Right ventricle myocardium inferior (tissue), 1 donor: ENCODE data around the gene XNDC1N. TPM values are rescaled to one million over a fixed set of nuclear protein-coding genes. Genes with fewer than 3 reads are reported as not detected.
A peak's percentile ranks its signal among the peaks of the same experiment; 100 is the strongest.

Experiments
- ATAC-seq: fragments of 200-7000 bp; cut with Tn5 transposase; one replicate; pipeline ENCODE4 v1.9.1; 2020; ENCODE audit warnings: mild to moderate bottlenecking, moderate library complexity
- DNase-seq: peaks from one replicate; pipeline ENCODE4 v3.0.0; 2021; ENCODE audit errors: missing footprints
- intact Hi-C: fragments of 100-400 bp; cut with DNase I; formaldehyde crosslinking; loops from one replicate; pipeline ENCODE4 v1.11.0; 2022
- long read RNA-seq: library from polyadenylated mRNA; unstranded; transcript quantifications from one replicate; pipeline ENCODE4 v2.0.0, GENCODE V29; 2021
- total RNA-seq: library from RNA; stranded (reverse); fragmentation: NEBNext Ultra II Directional; extraction: Animal tissue kit (Norgen Biotek cat#: 25700); gene quantifications from one replicate; pipeline ENCODE4 v1.2.1, GENCODE V29; 2021
- donor health status: DM: no; HTN: yes; CAD: no; lungs with severe emphysema.

The XNDC1N gene
- total RNA-seq = 3.2 TPM
- long read RNA-seq, partial matches to known transcripts = 0 of 1 reads
- long read RNA-seq, other reads (novel, unspliced or antisense) = 1 of 1 reads

DNA sequence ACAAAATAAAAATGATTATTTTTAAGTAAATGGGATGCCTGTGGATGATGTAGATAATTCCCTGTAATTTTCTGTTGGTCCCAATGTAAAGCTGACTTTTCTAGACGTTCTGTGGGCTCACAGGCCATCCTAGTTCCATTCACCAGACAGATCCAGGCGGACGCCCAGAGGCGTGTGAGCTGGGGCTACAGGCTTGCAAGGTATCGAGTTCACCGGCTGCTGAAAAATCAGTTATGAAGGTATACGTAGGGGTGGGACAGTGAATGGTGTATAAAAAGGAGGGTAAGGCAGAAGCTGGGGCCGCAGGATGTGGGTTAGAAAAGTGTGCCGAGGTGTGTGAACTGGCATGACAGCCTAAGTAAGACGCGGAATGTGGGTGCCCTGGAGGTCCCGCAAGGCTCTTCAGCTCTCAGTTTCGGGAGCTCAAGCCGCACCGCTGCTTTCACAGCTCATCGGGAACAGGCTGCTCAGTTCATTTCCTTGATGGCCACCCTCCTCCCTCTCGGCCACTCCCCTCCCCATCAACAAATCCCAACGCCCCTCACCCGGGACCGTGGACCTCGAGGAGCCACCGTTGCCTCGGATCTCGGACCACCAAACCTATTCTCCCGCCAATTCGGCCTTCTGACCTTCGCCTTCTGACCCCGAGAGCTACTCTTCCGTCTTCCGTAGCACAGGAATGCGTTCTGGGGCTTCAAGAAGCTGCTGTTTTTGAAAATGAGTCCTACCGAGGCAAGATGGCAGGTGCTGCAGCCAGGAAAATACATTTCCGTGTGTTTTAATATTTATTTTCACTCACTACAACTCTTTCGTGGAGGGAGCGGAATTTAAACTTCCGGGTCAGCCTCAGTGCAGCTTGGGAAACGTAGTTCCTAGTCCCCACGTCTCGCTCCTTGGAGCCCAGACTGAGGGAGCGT, at the start of gene XNDC1N:
Gene XNDC1N, minus strand, starts transcription at position 775 of the 917 bp plus-strand sequence. CDS start 5,241 bp downstream, outside the sequence.
- DNase-seq = peak; percentile 78
- peak; percentile 92 for ATAC-seq
- intact Hi-C loops = loop anchor here (5.0 to 10.0 kb wide), 3 partner anchors 141 to 493 kb away; partner anchors contain the start of gene INPPL1

DNA sequence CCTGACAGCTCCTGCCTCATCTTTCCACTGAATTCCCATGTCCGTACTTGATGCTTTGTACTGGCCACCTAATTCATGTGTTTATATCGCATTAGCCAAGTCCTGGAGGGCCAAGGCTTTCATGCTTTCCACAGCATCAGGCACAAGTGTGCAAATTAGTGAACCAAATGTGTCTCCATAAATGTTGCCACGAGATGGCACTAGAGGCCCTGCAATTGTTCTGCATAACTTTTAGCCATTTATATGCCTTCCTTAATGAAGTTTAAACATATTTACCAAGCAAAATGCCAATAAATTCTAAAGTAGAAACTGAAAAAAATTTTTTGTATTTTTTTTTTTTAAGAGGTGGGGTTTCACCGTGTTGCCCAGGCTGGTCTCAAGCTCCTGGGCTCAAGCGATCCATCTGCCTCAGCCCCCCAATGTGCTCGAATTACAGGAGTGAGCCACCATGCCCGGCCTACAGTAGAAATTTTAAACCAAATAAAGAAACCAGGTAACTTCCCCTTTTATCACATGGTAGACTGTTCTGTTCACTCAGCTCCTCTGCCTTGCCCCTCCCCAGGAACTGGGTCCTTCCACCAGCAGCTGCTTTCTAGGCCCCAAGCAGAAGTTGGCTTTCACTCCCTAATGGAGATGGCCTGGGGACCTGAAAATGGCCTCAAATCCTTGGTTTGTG, 49.5 kb upstream of the XNDC1N start:
- ATAC-seq (peak; percentile 54), DNase-seq (no peak)
- intact Hi-C loops = loop anchor here (5.0 kb wide), 3 partner anchors 39 to 454 kb away; partner anchors contain the start of gene CLPB

DNA sequence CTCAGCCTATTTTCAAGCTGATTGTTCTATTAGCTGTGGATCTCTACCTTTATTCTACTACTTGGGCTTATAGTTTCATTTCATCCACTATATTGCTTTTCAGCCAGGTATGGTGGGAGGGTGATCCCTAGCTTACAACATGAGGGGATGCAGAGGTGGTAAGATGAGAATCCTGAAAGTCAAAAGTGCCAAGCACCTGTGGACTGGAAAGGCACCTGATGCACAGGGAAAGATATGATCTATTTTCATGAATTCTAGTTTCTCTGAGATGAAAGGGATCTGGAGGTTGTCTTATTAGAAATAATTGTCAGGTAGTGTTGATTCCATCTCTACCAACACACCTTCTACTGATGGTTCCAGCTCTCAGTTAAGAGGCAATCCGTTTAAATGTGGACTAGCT, 48.7 kb upstream of the XNDC1N start:
- intact Hi-C loops = loop anchor here (5.0 kb wide), 3 partner anchors 40 to 455 kb away; partner anchors contain the start of gene CLPB
- ATAC-seq (no peak), DNase-seq (no peak)

GRCh38 chr11:71976551-71976950, 48.2 kb upstream of the XNDC1N start:
- no peak for ATAC-seq
- intact Hi-C loops = loop anchor here (5.0 kb wide), 3 partner anchors 41 to 456 kb away; partner anchors contain the start of gene CLPB
- no peak for DNase-seq

DNA sequence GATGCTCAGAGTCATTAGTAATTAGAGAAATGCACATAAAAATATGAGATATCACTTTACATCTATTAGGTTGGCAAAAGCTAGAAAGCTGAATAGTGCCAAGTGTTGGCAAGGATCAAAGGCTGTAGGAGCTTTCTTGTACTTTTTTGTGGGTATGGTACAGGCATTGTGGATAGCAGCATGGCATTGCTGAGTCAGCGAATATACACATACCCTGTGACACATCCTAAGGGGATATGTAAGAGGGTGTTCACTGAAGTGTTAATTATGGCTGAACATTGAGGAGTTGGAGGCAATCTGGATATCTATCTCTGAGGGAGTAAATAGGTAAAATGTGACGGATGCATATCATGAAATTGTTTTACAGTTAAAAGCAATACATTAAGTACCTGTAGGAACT, 43.3 kb upstream of the XNDC1N start:
- DNase-seq (no peak), ATAC-seq (no peak)
- intact Hi-C loops = no loop called here

- ATAC-seq (no peak), DNase-seq (no peak)
- intact Hi-C loops = no loop called here
These were observed 36.2 kb upstream of the XNDC1N start for GRCh38 chr11:71964641-71965040.

- ATAC-seq = no peak
- intact Hi-C loops = no loop called here
- DNase-seq = no peak
These were observed 35.1 kb upstream of the XNDC1N start for GRCh38 chr11:71963468-71963867.

- no peak for ATAC-seq
- no peak for DNase-seq
- intact Hi-C loops = no loop called here
These were observed 34.1 kb upstream of the XNDC1N start for GRCh38 chr11:71962428-71963038.

DNA sequence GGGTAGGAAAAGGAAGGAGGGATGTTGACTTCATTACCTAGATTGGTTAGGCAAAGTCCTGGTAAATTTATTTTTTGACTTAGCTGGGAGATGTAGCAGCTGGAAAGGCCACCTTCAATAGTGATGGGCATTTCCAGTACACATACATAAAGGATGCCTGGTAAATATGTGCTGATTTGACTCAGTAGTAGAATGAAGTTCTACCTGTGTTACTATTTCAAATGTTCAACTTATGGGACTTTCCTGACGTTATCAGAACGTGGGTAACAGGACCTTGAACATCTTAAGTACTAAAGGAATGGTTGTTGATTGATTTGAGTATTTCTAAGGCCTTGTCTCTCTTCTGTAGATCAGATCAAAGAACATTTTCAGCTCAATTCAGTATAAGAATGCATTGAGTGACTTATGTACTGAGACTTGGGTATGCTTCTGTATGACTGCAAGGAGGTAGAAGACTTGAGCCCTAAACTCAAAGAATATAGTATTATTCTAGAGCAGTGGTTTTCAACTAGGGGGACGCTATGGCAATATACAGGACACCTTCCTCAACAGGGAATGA, 27.6 kb upstream of the XNDC1N start:
- ATAC-seq (no peak), DNase-seq (no peak)
- intact Hi-C loops = no loop called here

- DNase-seq (no peak), ATAC-seq (no peak)
These were observed 23.4 kb upstream of the XNDC1N start for GRCh38 chr11:71951741-71952310.

GRCh38 chr11:71949034-71949433, 20.6 kb upstream of the XNDC1N start:
- intact Hi-C loops = no loop called here
- ATAC-seq = no peak
- DNase-seq = no peak

More at GRCh38 chr11:71951741-71952310, 23.4 kb upstream of the XNDC1N start:
- intact Hi-C loops = no loop called here

GRCh38 chr11:71948314-71949027, 20.1 kb upstream of the XNDC1N start:
- DNase-seq (no peak), ATAC-seq (peak; percentile 44)
- intact Hi-C loops = no loop called here

DNA sequence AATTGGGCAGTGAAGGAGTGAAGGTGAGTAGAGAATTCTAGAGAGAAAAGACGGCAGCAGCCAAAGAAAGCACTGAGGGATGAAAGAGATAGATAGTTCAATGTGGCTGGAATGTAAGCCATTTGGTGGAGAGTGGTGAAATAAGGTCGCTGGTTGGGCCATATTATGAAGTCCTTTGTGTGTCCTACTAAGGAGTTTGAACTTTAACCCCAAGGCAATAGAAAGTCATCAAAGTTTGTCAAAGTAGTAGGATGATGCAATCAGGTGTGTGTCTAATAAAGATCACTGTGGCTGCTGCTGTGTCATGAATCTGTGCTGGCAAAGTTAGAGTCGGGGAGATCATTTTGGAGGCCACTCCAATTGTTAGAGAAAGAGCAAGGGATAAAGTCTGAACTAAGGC, 19.1 kb upstream of the XNDC1N start:
- ATAC-seq (no peak), DNase-seq (no peak)
- intact Hi-C loops = no loop called here

DNA sequence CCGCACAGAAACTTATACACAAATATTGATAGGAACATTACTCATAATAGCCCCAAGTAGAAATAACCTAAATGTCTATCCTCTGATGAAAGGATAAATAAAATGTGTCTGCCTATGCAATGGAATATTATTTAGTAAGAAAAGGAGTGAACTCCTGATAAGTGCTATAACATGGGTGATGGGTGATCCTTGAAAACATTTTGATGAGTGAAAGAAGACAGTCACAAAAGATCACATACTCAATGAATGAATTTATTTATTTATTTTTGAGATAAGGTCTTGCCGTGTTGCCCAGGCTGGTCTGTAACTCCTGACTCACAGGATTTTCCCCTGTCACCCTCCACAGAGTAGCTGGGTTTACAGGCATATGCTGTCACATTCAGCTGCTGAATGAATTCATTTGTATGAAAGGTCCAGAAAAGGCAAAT, 17.8 kb upstream of the XNDC1N start:
- DNase-seq (no peak), ATAC-seq (no peak)
- intact Hi-C loops = no loop called here

GRCh38 chr11:71940561-71941219, 12.3 kb upstream of the XNDC1N start:
- intact Hi-C loops = no loop called here
- ATAC-seq (no peak), DNase-seq (no peak)

DNA sequence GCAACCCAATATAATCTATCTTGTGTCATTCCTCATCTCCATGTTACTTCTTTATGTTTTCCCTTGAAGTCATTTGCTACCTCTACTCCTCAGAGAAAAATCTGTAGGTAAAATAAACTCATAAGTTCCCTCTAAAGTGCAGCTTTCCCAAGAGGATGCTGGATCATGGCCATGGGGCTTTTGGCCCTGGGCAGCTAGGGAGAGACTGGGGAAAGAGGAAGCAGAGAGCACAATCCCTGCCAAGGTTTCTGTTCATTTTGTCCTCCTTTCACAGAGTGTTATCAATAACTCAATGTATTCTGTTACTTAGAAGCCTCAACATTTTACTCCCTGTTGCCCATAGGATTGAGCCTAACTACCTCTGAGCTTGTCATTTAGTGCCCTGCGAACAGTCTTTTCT, 9.4 kb upstream of the XNDC1N start:
- DNase-seq (no peak), ATAC-seq (peak; percentile 50)
- intact Hi-C loops = no loop called here

DNA sequence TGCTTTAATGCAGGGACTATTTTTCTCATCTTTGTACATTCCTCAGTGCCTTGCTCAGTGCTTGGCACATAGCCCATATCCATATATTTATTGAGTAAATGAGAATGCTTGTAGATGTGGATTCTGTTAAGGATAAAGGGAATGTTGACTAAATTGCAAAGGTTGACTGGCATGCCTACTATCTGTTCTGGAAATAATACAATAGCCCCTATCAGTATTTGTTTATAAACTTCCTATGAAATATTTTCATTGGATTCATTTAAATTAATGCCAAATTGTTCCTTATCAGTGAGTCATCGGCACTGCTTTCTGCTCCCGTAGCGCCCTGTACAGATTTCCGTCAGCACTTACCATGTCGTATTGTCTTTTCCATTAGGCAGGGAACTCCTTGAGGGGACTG, 8.4 kb upstream of the XNDC1N start:
- intact Hi-C loops = no loop called here
- DNase-seq (no peak), ATAC-seq (no peak)
